Measurements from ENCODE around the gene TLL1.
A peak's percentile ranks its signal among the peaks of the same experiment; 100 is the strongest.

TLL1 gene

GRCh38 chr4:165872461-165873297 is at the start of gene TLL1:
TSS of gene TLL1 (plus strand) at chr4:165873237. CDS start at chr4:165873905, 668 bp downstream.
- DNase-seq (ENCODE audit: low spot score): no peak
- TF ChIP-seq, protein P1, sequence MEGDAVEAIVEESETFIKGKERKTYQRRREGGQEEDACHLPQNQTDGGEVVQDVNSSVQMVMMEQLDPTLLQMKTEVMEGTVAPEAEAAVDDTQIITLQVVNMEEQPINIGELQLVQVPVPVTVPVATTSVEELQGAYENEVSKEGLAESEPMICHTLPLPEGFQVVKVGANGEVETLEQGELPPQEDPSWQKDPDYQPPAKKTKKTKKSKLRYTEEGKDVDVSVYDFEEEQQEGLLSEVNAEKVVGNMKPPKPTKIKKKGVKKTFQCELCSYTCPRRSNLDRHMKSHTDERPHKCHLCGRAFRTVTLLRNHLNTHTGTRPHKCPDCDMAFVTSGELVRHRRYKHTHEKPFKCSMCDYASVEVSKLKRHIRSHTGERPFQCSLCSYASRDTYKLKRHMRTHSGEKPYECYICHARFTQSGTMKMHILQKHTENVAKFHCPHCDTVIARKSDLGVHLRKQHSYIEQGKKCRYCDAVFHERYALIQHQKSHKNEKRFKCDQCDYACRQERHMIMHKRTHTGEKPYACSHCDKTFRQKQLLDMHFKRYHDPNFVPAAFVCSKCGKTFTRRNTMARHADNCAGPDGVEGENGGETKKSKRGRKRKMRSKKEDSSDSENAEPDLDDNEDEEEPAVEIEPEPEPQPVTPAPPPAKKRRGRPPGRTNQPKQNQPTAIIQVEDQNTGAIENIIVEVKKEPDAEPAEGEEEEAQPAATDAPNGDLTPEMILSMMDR (IDR thresholded peaks at IDR 0.05): no peak
- H3K4me3 ChIP-seq: peak within 1 kb of the TSS; percentile 78
- peak within 1 kb of the TSS in 1 of 2 donors; percentile 38 for H3K27ac ChIP-seq

DNA sequence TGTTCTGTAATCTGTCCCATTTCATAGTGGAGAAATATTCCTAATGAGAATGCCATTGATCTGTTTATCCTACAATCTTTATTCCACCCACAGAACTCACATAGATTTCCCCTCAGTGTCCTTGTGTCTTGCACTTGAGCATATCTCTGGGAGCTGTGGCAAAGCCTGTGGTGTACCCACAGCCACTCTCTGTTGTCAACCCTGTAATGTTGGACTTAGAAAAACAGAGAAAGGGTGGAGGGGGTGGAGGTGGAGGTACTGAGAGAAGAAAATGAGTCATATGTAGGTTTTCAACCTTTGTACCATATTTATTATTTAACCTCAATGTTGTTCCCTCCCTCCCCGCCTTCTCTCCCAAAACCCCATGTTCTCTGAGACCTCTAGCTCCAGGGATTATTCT is 46.9 kb upstream of the TLL1 start:
- TF ChIP-seq, protein P1 (IDR thresholded peaks at IDR 0.05): no peak
- H3K27ac ChIP-seq: no peak overlapping the region

DNA sequence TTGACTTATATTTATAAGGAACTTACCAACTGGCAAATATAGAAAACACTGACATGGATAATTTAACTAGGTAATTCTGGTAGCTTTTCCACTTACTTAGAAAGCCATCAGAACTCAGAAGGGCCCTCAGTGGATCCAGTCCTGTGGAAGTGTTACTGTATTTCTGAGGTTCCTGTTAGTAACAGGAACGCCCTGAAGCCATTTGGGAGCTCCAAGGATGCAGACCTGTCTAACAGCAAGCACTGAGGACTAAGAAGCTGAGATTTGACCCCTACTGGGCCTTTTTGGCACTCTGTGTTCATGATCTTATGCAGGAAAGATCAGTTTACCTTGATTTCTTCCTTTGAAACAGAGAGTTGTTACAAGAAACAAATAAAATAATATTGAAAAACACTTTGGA is 46.0 kb upstream of the TLL1 start:
- H3K27ac ChIP-seq: no peak overlapping the region
- H3K4me3 ChIP-seq: no peak overlapping the region
- DNase-seq (ENCODE audit: low spot score): no peak
- TF ChIP-seq, protein P1 (IDR thresholded peaks at IDR 0.05): no peak

More for the DNA sequence above, 46.9 kb upstream of the TLL1 start:
- no peak for DNase-seq (ENCODE audit: low spot score)
- no peak overlapping the region for H3K4me3 ChIP-seq

- TF ChIP-seq, protein P1 (IDR thresholded peaks at IDR 0.05): no peak
- H3K4me3 ChIP-seq: no peak overlapping the region
- no peak for DNase-seq (ENCODE audit: low spot score)
- H3K27ac ChIP-seq: no peak overlapping the region
Observed at GRCh38 chr4:165828928-165829327, 44.1 kb upstream of the TLL1 start.

DNA sequence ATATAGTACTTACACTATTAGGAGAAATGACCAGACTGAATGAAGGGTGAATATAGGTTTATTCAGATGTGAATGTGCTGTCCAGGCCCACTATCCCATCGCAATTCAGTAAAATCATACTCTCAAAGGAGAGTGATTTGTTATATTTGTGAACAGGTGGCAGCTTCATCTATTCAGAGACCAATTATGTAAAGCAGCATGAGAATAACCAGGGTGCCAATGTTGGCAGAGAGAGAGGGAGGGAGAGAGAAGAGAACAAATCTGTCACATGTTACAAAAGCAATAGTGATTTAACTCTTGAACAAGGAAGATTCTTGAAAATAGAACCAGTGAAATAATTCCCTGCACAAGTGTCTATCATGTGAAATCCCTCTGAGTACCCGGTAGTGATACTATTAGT is 38.9 kb upstream of the TLL1 start:
- Histone ChIP-seq H3K4me3 (no peak overlapping the region), H3K27ac (no peak overlapping the region)
- TF ChIP-seq, protein P1 (IDR thresholded peaks at IDR 0.05): no peak
- no peak for DNase-seq (ENCODE audit: low spot score)

DNA sequence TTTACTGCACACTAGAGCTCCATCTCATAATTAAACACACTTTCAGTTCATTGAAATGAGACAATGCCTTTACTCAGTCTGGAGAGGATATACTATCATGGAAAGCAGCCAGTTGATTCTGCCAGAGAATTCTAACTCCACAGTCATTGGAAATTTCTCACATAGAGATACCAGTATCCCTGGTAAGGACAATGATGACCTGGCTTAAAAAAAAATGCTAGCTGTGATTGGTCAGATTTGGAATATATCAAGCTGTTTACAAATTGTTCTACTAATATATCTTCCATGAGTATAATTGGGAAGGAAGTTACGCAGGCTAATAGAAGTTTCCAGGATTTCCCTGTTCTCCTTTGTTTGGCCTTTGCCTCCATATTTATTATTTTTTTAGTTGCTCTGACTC is 34.5 kb upstream of the TLL1 start:
- no peak overlapping the region for H3K27ac ChIP-seq

More for the DNA sequence above, 34.5 kb upstream of the TLL1 start:
- no peak overlapping the region for H3K4me3 ChIP-seq
- no peak for DNase-seq (ENCODE audit: low spot score)
- TF ChIP-seq, protein P1 (IDR thresholded peaks at IDR 0.05): no peak
